ENCODE measurements around the gene CDH23. TPM values are rescaled to one million over a fixed set of nuclear protein-coding genes. Genes with fewer than 3 reads are reported as not detected.

CDH23 gene
- total RNA-seq, 1 experiment from 2014 or later = not detected

DNA sequence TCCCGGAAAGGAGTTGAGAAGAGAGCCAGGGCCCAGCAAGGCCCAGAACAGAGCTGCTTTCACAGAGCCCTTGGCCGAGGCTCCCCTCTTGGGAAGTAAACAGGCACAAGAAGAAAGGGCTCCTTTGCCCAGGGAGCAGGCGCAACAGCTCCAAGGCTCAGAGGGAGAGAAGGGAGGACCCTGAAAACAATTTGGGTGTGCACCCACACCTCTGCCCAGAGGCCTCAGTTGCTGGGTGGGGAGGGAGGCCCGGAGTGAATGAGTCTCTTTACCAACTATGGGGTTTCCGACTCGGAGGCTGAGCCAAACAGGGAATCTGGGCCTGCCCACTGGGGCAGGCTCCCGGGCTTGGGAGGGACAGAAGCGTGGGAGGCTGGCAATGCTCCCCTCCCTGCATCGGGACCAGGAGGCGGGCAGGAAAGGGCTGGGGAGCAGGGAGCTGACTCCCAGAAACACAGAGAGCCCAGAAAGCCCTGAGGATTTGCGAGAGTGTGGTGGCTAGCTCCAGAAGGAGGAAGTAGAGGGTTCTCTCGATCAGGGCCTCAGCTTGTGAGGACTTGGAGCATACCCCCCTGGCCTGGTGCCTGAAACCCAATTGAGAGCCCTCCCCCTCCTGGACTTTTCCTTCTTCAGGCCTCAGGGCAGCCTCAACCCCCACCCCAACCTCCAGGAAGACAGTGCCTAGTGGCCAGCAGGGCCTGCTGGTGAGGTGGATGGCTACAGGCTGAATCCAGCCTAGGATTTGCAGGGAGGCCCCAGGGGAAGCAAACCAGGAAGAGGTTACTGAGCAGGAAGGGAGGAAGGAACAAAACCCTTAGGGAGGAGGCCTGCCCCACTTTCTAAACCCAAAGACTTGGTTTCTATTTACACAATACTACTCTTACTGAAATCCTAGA, 316.7 kb downstream of the CDH23 start:
- DNase-seq (no peak), ATAC-seq (no peak)
- no TSS peak for BruUV-seq (replicated peaks)
- H3K4me3 ChIP-seq (ENCODE audit: low read length) = no peak overlapping the region
- no peaks in the 10 kb centered on the region for H3K4me1 ChIP-seq (ENCODE audit: insufficient read depth, low read length)
- TF ChIP-seq EZH2phosphoT487 (IDR thresholded peaks at IDR 0.05; ENCODE audit: borderline replicate concordance, low read length) = no peak
- TF ChIP-seq EZH2 (IDR thresholded peaks at IDR 0.05; ENCODE audit: low read length, unreplicated experiment) = no peak
- TF ChIP-seq, protein P1, sequence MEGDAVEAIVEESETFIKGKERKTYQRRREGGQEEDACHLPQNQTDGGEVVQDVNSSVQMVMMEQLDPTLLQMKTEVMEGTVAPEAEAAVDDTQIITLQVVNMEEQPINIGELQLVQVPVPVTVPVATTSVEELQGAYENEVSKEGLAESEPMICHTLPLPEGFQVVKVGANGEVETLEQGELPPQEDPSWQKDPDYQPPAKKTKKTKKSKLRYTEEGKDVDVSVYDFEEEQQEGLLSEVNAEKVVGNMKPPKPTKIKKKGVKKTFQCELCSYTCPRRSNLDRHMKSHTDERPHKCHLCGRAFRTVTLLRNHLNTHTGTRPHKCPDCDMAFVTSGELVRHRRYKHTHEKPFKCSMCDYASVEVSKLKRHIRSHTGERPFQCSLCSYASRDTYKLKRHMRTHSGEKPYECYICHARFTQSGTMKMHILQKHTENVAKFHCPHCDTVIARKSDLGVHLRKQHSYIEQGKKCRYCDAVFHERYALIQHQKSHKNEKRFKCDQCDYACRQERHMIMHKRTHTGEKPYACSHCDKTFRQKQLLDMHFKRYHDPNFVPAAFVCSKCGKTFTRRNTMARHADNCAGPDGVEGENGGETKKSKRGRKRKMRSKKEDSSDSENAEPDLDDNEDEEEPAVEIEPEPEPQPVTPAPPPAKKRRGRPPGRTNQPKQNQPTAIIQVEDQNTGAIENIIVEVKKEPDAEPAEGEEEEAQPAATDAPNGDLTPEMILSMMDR (conservative IDR thresholded peaks at IDR 0.05; ENCODE audit: low read depth, low read length) = no peak
- H3K9me3 ChIP-seq (ENCODE audit: low read length) = no peaks in the 10 kb centered on the region
- H4K20me1 ChIP-seq (ENCODE audit: low read length) = no peaks in the 10 kb centered on the region
- no peaks in the 10 kb centered on the region for H3F3A ChIP-seq (ENCODE audit: low read length, unreplicated experiment)
- intact Hi-C loops (cut with micrococcal nuclease) = no loop called here
- H3K27me3 ChIP-seq (ENCODE audit: low read length) = no peaks in the 10 kb centered on the region
- H3K79me2 ChIP-seq (ENCODE audit: low read length) = no peaks in the 10 kb centered on the region
- no peaks in the 10 kb centered on the region for H3K36me3 ChIP-seq (ENCODE audit: low read depth, low read length)
- POLR2A ChIA-PET (ENCODE audit: unreplicated experiment) = no interaction called here
- CTCF ChIA-PET = no interaction called here
- H2AFZ ChIP-seq (ENCODE audit: low read length) = no peak overlapping the region
- no peak overlapping the region for H3K4me2 ChIP-seq (ENCODE audit: low read length)
- H3K27ac ChIP-seq (ENCODE audit: low read length) = no peak overlapping the region
- no peaks in the 10 kb centered on the region for H3K9me2 ChIP-seq (replicated peaks; ENCODE audit: low read length)
- no peak overlapping the region for H3K9ac ChIP-seq (ENCODE audit: low read length)

DNA sequence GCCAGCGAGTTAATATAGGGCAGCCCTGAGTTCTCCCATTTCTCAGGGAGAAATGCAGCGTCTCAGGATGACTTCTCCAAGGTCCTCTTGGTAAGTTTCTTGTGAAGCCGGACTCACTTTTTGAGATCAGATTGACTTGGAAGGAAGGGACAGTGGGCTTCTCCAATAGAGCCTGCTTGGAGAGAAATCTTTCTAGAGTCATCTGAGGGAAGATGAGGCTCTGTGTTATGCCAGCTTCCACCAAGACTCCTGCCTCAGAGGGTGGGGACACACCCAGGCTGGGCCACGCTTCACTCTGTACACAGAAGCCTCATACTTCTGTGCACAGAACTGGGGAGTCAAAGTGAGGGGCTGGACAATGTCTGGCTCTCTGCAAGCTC, 317.3 kb downstream of the CDH23 start:
- Histone ChIP-seq H3K79me2 (ENCODE audit: low read length) (no peaks in the 10 kb centered on the region), H3K27me3 (ENCODE audit: low read length) (no peaks in the 10 kb centered on the region), H3K4me1 (ENCODE audit: insufficient read depth, low read length) (no peaks in the 10 kb centered on the region), H3F3A (ENCODE audit: low read length, unreplicated experiment) (no peaks in the 10 kb centered on the region), H3K27ac (ENCODE audit: low read length) (no peak overlapping the region), H3K9me3 (ENCODE audit: low read length) (no peaks in the 10 kb centered on the region), H3K9ac (ENCODE audit: low read length) (no peak overlapping the region), H3K4me2 (ENCODE audit: low read length) (no peak overlapping the region), H3K4me3 (ENCODE audit: low read length) (no peak overlapping the region), H3K36me3 (ENCODE audit: low read depth, low read length) (no peaks in the 10 kb centered on the region), H2AFZ (ENCODE audit: low read length) (no peak overlapping the region), H3K9me2 (replicated peaks; ENCODE audit: low read length) (no peaks in the 10 kb centered on the region), H4K20me1 (ENCODE audit: low read length) (no peaks in the 10 kb centered on the region)
- ATAC-seq = no peak
- ChIA-PET POLR2A (ENCODE audit: unreplicated experiment) (no interaction called here), CTCF (no interaction called here)
- TF ChIP-seq EZH2phosphoT487 (IDR thresholded peaks at IDR 0.05; ENCODE audit: borderline replicate concordance, low read length) (no peak), EZH2 (IDR thresholded peaks at IDR 0.05; ENCODE audit: low read length, unreplicated experiment) (no peak)
- TF ChIP-seq, protein P1 (conservative IDR thresholded peaks at IDR 0.05; ENCODE audit: low read depth, low read length) = no peak
- intact Hi-C loops (cut with micrococcal nuclease) = no loop called here
- no peak for DNase-seq
- no TSS peak for BruUV-seq (replicated peaks)

DNA sequence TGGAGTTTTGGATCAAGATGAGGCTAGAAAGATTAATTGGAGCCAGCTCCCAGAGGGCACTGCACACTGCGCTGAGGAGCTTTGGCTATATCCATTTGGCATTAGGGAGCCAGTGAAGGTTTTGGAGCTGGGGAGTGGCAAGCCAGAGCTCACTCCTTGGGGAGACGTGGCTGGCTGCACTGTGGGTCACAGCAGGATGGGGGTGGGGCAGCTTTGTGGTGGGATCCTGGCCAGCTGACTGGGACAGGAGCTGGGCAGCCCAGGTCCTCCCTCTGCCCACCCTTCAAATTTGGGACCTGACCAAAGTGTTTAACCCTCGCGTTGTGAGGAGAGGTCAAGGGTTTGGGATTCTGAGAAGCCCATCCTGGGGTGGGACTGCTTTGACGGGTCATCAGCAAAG, 317.9 kb downstream of the CDH23 start:
- intact Hi-C loops (cut with micrococcal nuclease) = no loop called here
- H3K4me2 ChIP-seq (ENCODE audit: low read length) = no peak overlapping the region

More for the DNA sequence above, 317.9 kb downstream of the CDH23 start:
- Histone ChIP-seq H3K27ac (ENCODE audit: low read length) (no peak overlapping the region), H3K9ac (ENCODE audit: low read length) (no peak overlapping the region), H3K4me3 (ENCODE audit: low read length) (no peak overlapping the region), H4K20me1 (ENCODE audit: low read length) (no peaks in the 10 kb centered on the region), H3K79me2 (ENCODE audit: low read length) (no peaks in the 10 kb centered on the region), H2AFZ (ENCODE audit: low read length) (no peak overlapping the region), H3K36me3 (ENCODE audit: low read depth, low read length) (no peaks in the 10 kb centered on the region), H3K9me3 (ENCODE audit: low read length) (no peaks in the 10 kb centered on the region), H3K27me3 (ENCODE audit: low read length) (no peaks in the 10 kb centered on the region), H3F3A (ENCODE audit: low read length, unreplicated experiment) (no peaks in the 10 kb centered on the region), H3K9me2 (replicated peaks; ENCODE audit: low read length) (no peaks in the 10 kb centered on the region), H3K4me1 (ENCODE audit: insufficient read depth, low read length) (no peaks in the 10 kb centered on the region)
- POLR2A ChIA-PET (ENCODE audit: unreplicated experiment) = no interaction called here
- CTCF ChIA-PET = no interaction called here
- TF ChIP-seq, protein P1 (conservative IDR thresholded peaks at IDR 0.05; ENCODE audit: low read depth, low read length) = no peak
- no peak for TF ChIP-seq EZH2 (IDR thresholded peaks at IDR 0.05; ENCODE audit: low read length, unreplicated experiment)
- TF ChIP-seq EZH2phosphoT487 (IDR thresholded peaks at IDR 0.05; ENCODE audit: borderline replicate concordance, low read length) = no peak
- ATAC-seq (no peak), DNase-seq (no peak)
- no TSS peak for BruUV-seq (replicated peaks)
